ENCODE measurements around the gene ZC4H2. TPM values are rescaled to one million over a fixed set of nuclear protein-coding genes. Genes with fewer than 3 reads are reported as not detected.
"Not testable (repeated sequence)": the region's sequence is repeated elsewhere in the genome, so short reads cannot be mapped to it uniquely, and the experiment has no call there.

ZC4H2 gene
- total RNA-seq, 1 experiment from 2014 or later: 23.7 TPM

DNA sequence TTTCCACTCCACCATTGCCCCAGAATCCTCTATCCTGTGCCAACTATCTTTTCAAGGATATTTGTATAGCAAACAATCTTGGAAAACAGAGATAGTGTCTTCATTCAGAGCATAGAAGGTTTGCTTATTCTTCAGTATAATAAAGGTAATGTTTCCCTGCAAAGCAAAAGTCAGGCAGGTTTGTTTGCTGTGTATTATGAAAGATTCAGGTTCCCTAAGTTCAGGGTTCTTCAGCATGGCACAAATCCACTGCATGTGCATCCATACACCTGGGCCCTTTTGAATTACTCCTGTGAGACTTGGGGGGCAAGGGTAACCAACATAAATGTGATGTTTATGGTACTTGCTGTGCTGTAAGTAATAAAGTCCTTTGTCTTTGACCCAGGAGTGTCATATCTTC is 33.2 kb upstream of the ZC4H2 start:
- no peaks in the 10 kb centered on the region; the same call in 1 of the 2 replicates for H3K27me3 Mint-ChIP-seq (ENCODE audit: low read depth)
- ChIA-PET POLR2A (no interaction called here), CTCF (no interaction called here)
- no peak overlapping the region for H3K4me3 Mint-ChIP-seq
- no peaks in the 10 kb centered on the region for H3K4me1 Mint-ChIP-seq
- no peak overlapping the region for H3K27ac Mint-ChIP-seq
- TF ChIP-seq TEAD1 (CRISPR knock-in tag; IDR thresholded peaks at IDR 0.05): no peak
- no peak for TF ChIP-seq SP1 (CRISPR knock-in tag; conservative IDR thresholded peaks at IDR 0.05)
- TF ChIP-seq ZNF219 (CRISPR knock-in tag; IDR thresholded peaks at IDR 0.05; ENCODE audit: borderline replicate concordance): no peak
- no peak for TF ChIP-seq MXD4 (CRISPR knock-in tag; IDR thresholded peaks at IDR 0.05; ENCODE audit: borderline replicate concordance)
- no peak for TF ChIP-seq NR3C1 (CRISPR knock-in tag; conservative IDR thresholded peaks at IDR 0.05; ENCODE audit: low read depth)
- TF ChIP-seq ZNF671 (CRISPR knock-in tag; IDR thresholded peaks at IDR 0.05): no peak
- TF ChIP-seq, protein P1, sequence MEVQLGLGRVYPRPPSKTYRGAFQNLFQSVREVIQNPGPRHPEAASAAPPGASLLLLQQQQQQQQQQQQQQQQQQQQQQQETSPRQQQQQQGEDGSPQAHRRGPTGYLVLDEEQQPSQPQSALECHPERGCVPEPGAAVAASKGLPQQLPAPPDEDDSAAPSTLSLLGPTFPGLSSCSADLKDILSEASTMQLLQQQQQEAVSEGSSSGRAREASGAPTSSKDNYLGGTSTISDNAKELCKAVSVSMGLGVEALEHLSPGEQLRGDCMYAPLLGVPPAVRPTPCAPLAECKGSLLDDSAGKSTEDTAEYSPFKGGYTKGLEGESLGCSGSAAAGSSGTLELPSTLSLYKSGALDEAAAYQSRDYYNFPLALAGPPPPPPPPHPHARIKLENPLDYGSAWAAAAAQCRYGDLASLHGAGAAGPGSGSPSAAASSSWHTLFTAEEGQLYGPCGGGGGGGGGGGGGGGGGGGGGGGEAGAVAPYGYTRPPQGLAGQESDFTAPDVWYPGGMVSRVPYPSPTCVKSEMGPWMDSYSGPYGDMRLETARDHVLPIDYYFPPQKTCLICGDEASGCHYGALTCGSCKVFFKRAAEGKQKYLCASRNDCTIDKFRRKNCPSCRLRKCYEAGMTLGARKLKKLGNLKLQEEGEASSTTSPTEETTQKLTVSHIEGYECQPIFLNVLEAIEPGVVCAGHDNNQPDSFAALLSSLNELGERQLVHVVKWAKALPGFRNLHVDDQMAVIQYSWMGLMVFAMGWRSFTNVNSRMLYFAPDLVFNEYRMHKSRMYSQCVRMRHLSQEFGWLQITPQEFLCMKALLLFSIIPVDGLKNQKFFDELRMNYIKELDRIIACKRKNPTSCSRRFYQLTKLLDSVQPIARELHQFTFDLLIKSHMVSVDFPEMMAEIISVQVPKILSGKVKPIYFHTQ (CRISPR knock-in tag; IDR thresholded peaks at IDR 0.05): no peak
- TF ChIP-seq ESRRA (CRISPR knock-in tag; IDR thresholded peaks at IDR 0.05; ENCODE audit: borderline replicate concordance): no peak
- TF ChIP-seq, protein P2, sequence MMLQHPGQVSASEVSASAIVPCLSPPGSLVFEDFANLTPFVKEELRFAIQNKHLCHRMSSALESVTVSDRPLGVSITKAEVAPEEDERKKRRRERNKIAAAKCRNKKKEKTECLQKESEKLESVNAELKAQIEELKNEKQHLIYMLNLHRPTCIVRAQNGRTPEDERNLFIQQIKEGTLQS (CRISPR knock-in tag; conservative IDR thresholded peaks at IDR 0.05): no peak
- TF ChIP-seq, protein P3, sequence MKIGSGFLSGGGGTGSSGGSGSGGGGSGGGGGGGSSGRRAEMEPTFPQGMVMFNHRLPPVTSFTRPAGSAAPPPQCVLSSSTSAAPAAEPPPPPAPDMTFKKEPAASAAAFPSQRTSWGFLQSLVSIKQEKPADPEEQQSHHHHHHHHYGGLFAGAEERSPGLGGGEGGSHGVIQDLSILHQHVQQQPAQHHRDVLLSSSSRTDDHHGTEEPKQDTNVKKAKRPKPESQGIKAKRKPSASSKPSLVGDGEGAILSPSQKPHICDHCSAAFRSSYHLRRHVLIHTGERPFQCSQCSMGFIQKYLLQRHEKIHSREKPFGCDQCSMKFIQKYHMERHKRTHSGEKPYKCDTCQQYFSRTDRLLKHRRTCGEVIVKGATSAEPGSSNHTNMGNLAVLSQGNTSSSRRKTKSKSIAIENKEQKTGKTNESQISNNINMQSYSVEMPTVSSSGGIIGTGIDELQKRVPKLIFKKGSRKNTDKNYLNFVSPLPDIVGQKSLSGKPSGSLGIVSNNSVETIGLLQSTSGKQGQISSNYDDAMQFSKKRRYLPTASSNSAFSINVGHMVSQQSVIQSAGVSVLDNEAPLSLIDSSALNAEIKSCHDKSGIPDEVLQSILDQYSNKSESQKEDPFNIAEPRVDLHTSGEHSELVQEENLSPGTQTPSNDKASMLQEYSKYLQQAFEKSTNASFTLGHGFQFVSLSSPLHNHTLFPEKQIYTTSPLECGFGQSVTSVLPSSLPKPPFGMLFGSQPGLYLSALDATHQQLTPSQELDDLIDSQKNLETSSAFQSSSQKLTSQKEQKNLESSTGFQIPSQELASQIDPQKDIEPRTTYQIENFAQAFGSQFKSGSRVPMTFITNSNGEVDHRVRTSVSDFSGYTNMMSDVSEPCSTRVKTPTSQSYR (CRISPR knock-in tag; IDR thresholded peaks at IDR 0.05): no peak
- TF ChIP-seq, protein P4, sequence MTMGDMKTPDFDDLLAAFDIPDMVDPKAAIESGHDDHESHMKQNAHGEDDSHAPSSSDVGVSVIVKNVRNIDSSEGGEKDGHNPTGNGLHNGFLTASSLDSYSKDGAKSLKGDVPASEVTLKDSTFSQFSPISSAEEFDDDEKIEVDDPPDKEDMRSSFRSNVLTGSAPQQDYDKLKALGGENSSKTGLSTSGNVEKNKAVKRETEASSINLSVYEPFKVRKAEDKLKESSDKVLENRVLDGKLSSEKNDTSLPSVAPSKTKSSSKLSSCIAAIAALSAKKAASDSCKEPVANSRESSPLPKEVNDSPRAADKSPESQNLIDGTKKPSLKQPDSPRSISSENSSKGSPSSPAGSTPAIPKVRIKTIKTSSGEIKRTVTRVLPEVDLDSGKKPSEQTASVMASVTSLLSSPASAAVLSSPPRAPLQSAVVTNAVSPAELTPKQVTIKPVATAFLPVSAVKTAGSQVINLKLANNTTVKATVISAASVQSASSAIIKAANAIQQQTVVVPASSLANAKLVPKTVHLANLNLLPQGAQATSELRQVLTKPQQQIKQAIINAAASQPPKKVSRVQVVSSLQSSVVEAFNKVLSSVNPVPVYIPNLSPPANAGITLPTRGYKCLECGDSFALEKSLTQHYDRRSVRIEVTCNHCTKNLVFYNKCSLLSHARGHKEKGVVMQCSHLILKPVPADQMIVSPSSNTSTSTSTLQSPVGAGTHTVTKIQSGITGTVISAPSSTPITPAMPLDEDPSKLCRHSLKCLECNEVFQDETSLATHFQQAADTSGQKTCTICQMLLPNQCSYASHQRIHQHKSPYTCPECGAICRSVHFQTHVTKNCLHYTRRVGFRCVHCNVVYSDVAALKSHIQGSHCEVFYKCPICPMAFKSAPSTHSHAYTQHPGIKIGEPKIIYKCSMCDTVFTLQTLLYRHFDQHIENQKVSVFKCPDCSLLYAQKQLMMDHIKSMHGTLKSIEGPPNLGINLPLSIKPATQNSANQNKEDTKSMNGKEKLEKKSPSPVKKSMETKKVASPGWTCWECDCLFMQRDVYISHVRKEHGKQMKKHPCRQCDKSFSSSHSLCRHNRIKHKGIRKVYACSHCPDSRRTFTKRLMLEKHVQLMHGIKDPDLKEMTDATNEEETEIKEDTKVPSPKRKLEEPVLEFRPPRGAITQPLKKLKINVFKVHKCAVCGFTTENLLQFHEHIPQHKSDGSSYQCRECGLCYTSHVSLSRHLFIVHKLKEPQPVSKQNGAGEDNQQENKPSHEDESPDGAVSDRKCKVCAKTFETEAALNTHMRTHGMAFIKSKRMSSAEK (CRISPR knock-in tag; IDR thresholded peaks at IDR 0.05; ENCODE audit: borderline replicate concordance): no peak
- TF ChIP-seq KAT7 (CRISPR knock-in tag; IDR thresholded peaks at IDR 0.05; ENCODE audit: borderline replicate concordance): no peak
- TF ChIP-seq, protein P5, sequence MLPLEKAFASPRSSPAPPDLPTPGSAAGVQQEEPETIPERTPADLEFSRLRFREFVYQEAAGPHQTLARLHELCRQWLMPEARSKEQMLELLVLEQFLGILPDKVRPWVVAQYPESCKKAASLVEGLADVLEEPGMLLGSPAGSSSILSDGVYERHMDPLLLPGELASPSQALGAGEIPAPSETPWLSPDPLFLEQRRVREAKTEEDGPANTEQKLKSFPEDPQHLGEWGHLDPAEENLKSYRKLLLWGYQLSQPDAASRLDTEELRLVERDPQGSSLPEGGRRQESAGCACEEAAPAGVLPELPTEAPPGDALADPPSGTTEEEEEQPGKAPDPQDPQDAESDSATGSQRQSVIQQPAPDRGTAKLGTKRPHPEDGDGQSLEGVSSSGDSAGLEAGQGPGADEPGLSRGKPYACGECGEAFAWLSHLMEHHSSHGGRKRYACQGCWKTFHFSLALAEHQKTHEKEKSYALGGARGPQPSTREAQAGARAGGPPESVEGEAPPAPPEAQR (CRISPR knock-in tag; IDR thresholded peaks at IDR 0.05): no peak
- no peak for TF ChIP-seq FOXP1 (CRISPR knock-in tag; IDR thresholded peaks at IDR 0.05; ENCODE audit: borderline replicate concordance)
- TF ChIP-seq FOXJ3 (CRISPR knock-in tag; IDR thresholded peaks at IDR 0.05; ENCODE audit: borderline replicate concordance): no peak
- TF ChIP-seq PRRX2 (CRISPR knock-in tag; IDR thresholded peaks at IDR 0.05): no peak
- TF ChIP-seq SOX15 (CRISPR knock-in tag; IDR thresholded peaks at IDR 0.05): no peak
- H3K36me3 Mint-ChIP-seq: no peaks in the 10 kb centered on the region
- ATAC-seq (no peak), DNase-seq (ENCODE audit: low spot score) (no peak)
- H3K9me3 Mint-ChIP-seq: peaks cover 10% of the 10 kb centered on the region

DNA sequence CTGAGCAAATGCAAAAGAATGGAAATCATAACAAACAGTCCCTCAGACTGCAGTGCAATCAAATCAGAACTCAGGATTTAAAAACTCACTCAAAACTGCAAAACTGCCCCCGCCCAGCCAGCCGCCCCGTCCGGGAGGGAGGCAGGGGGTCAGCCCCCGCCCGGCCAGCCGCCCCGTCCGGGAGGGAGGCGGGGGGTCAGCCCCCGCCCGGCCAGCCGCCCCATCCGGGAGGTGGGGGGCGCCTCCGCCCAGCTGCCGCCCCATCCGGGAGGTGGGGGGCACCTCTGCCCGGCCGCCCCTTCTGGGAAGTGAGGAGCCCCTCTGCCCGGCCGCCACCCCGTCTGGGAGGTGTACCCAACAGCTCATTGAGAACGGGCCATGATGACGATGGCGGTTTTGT is 26.0 kb upstream of the ZC4H2 start:
- H3K4me1 Mint-ChIP-seq; H3K27ac Mint-ChIP-seq; H3K36me3 Mint-ChIP-seq; POLR2A ChIA-PET; H3K4me3 Mint-ChIP-seq; ATAC-seq; H3K27me3 Mint-ChIP-seq (ENCODE audit: low read depth); CTCF ChIA-PET; DNase-seq (ENCODE audit: low spot score): not testable (repeated sequence)
- H3K9me3 Mint-ChIP-seq: peaks cover 31% of the 10 kb centered on the region

All from WTC11 (cell line).